ENCODE measurements around the gene JAZF1.

DNA sequence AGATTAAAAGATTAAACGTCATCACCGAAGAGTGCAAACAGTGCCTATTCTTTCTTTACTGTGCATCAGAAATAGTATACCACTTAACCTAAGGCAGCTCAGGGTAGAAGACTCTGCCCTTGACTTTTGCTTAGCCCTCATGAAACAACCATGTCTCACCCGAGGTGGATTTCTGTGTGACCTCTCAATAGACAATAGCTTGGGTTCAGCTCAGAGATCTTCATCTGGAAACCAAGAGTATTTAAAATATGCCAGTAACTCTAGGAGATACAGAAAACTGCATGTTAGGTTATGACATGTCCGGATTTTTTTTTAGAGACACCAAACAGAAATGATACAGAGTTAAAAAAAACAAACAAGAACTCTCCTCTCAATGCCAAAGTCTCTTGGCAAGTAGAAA is 75.8 kb downstream of the JAZF1 start:
- TF ChIP-seq MXI1 (IDR thresholded peaks at IDR 0.05; ENCODE audit: borderline replicate concordance, low read depth, low read length) (no peak), POLR2A (IDR thresholded peaks at IDR 0.05; ENCODE audit: low read depth, low read length) (no peak), USF2 (IDR thresholded peaks at IDR 0.05; ENCODE audit: low read depth, low read length) (no peak), CTCF (conservative IDR thresholded peaks at IDR 0.05; ENCODE audit: low read depth, low read length) (no peak), NFE2L2 (IDR thresholded peaks at IDR 0.05; ENCODE audit: low read depth, low read length) (no peak), FOS (IDR thresholded peaks at IDR 0.05; ENCODE audit: low read depth, low read length) (no peak), RCOR1 (IDR thresholded peaks at IDR 0.05; ENCODE audit: insufficient replicate concordance, low read length) (no peak)

Measured in IMR-90 (cell line).